ENCODE data around the gene PLCG1.

Gene PLCG1

DNA sequence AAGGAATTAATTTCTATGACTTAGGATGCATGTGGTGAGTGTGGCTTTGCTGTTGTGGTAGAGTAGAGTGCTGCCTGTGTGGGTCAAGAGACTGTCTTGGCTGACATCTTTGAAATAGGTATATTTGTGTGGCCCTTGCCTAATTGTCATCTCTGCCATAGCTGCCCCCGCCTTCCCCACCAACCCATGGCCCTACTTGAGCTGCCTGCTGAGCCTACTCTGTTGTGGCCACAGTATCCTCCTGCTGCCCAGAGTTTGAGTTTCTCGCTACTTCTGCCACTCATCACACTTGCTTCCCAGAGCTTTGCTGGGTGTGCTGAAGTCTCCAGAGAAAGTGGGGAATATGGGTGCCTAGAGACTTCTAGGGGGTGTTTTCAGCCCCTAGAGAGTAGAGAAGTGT lies 8.0 kb downstream of the PLCG1 start:
- no peak for DNase-seq

GRCh38 chr20:41145821-41146620 lies 8.7 kb downstream of the PLCG1 start:
- no peak for DNase-seq

DNA sequence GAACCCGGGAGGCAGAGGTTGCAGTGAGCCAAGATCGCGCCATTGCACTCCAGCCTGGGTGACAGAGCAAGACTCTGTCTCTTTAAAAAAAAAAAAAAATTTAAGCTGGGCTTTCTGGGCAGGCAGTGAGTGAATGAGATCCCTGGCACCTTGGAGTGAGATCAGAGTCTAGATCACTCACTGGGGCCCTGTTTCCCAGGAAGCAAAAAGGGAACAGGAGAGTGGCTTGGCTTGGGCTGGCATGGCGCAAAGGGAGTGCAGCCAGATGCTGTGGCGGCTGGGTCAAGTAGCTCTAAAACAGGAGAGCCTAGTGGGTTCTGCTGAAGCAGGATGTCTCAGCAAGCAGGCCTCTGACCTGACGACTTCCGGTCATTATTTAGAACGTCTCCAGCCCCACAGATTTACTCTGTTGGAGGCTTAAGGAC lies 10.4 kb downstream of the PLCG1 start:
- no peak for DNase-seq

- DNase-seq: no peak
Observed at GRCh38 chr20:41148942-41149341, 11.6 kb downstream of the PLCG1 start.

DNA sequence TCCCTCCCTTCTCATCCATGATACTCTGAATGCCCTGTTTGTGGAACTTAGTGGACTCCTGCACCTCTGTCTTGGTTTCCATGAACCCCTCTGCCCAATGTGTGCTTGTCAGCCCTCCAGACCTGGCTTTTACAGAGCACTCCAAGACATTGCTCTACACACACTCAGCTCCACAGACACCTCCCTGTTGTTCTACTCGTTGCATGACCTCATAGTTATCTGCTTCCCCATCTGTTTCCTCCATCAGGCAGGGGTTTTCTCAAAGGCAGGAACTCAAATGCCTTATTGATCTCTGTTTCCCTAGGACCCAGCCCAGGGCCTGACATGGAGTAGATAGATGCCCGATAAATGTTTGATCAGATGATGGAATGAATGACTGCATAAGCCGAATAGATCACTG lies 13.3 kb downstream of the PLCG1 start:
- DNase-seq: no peak

GRCh38 chr20:41151134-41151869 lies 14.0 kb downstream of the PLCG1 start:
- no peak for DNase-seq

GRCh38 chr20:41152108-41152757 lies 14.9 kb downstream of the PLCG1 start:
- no peak for DNase-seq

DNA sequence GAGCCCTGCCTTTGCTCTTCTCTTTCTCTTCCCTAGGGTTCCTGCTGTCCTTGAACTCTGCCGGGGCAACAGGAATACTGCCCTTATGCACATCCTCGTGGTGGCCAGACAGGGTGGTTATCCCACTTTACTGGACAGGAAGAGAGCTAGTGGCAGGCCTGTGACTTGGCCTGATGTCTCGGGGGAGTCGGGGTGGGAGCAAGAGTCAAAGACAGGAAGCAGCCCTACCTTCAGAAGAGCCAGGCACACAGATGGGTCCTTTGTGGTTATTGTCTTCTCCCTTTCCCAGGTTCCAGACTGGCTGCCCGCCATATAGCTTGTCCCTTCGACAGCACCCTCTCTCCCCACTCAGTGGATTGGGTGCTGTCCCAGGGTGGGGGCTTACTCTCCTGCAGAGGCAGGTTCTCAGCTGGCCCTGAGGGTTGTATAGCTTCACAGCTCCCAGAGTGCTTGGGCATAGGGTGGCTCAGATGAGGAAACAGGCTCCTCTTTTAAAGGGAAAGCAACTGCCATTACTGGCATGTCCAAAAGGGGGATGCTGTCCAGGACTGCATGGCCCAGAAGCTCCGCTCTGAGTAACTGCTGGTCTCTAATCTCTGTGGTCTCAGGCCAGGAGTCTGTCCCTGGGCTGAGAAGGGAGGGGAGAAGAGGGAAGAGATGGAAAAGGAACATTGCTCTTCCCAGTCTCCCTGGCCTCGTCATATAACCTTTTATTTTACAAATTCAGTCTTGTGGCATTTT lies 17.3 kb downstream of the PLCG1 start:
- DNase-seq: no peak

DNA sequence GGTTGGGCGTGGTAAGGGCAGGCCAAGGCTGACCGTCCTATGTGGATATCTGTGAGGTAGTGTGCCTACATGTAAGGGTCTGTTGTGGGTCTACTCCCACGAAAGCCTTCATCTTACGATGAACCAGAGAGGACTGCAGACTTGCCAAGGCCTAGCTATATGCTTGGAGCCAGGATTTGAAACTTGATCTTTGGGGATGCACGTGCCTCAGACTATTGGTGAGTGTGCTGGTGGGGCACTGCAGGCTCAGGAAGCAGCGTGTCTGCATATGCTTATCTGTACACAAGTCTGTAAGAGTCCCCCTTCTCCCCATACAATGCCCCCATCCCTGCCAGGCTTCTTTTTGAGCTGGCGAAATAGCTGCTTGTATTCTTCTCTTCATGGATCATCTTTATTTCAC lies 17.9 kb downstream of the PLCG1 start:
- no peak for DNase-seq

DNA sequence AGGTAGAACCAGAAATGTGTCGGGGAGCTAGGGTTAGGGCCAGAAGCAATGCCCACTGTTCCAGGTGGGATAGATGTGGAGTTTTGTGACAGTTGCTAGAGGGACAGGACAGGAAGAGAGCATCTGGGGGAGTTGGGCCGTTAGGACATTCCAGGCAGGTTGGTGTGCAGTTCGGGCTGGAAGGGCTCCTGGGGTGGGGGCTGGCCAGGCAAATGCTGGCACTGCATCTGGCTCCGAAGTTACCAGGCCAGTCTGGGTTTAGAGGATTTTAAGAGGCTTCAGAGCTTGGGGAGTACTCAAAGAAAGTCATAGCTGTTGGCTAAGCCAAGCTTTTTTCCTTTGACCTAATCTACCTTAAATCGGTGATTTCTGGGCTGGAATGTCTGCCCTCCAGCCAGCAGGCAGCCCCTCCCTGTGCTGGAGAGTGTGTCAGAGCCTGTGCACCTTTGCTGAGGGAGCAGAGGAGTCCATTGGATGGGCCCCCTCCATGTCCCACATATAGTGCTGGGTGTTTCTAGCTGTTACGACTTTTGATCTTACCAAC lies 20.8 kb downstream of the PLCG1 start:
- no peak for DNase-seq

DNA sequence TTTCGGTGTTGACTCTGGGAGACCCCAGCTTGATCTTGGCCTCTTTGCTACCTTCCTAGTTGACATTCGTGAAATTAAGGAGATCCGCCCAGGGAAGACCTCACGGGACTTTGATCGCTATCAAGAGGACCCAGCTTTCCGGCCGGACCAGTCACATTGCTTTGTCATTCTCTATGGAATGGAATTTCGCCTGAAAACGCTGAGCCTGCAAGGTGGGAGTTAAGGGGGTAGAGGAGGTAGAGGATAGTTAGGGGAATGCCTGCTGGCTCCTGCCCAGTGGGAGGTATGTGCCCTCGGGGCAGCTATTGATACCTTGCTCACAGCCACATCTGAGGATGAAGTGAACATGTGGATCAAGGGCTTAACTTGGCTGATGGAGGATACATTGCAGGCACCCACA lies 22.2 kb downstream of the PLCG1 start:
- no peak for DNase-seq

DNA sequence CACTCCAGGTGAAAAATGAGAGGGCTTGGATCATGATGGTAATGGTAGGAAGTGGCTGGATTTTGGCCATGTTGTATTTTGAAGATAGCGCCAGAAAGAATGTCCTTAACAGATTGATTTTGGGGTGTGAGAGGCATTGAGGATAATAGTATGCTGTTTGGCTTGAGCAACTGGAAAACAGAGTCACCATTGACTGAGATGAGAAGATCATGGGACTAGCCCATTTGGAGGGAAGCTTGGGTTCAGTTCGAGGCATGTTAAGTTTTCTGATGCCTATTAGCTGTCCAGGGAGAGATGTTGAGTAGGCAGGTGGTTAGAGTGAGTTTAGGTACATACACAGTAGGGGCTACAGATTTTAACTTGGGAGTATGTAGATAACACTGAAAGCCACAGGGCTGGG lies 23.3 kb downstream of the PLCG1 start:
- DNase-seq: no peak

DNA sequence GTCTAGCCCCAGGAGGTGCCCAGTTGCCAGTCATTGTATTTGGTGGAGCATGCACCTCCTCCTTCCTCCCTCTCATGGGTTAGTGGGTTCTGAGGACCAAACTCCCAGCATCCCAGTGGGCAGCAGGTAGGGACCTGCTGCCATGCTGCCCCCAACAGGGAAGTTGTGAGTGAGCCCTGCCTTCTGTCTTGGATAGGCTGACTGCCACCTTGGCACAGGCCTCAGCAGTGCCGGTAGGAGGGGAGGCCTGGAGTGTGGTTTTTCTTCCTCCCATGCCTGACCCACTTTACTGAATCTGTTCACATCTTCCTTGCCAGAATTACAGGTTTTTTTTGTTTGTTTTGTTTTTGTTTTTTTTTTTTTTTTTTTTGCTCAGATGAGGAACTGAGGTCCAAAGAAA lies 24.5 kb downstream of the PLCG1 start:
- no peak for DNase-seq

- no peak for DNase-seq
Observed at GRCh38 chr20:41162396-41162795, 25.1 kb downstream of the PLCG1 start.

DNA sequence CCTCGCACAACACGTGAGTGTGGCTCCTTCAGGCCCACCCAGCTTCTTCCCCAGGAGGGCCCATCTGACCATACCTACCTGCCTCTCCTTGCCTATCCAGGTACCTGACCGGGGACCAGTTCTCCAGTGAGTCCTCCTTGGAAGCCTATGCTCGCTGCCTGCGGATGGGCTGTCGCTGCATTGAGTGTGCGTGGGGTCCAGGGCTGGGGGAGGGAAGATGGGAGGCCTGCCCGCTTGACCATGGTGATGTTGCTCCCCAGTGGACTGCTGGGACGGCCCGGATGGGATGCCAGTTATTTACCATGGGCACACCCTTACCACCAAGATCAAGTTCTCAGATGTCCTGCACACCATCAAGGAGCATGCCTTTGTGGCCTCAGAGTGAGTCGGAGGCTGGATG lies 26.5 kb downstream of the PLCG1 start:
- DNase-seq: no peak

DNA sequence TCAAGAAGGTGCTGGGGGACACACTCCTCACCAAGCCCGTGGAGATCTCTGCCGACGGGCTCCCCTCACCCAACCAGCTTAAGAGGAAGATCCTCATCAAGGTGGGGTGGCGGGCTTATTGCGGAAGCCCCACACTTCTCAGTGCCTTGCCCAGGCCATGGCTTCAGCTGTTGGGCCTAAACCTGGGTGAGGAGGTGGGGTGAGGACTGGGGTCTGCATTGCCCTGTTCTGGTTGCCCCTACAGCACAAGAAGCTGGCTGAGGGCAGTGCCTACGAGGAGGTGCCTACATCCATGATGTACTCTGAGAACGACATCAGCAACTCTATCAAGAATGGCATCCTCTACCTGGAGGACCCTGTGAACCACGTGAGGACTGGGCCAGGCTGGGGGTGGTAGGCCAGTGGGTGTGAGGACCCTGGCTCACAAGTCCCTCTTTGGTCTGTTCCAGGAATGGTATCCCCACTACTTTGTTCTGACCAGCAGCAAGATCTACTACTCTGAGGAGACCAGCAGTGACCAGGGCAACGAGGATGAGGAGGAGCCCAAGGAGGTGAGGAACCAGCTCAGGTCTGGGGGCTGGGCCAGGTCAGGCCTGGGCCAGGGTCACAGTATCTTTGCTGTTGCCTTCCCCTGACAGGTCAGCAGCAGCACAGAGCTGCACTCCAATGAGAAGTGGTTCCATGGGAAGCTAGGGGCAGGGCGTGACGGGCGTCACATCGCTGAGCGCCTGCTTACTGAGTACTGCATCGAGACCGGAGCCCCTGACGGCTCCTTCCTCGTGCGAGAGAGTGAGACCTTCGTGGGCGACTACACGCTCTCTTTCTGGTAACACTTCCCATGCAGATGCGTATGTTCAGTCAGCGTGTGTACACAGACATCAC lies 27.9 kb downstream of the PLCG1 start:
- no peak for DNase-seq

GRCh38 chr20:41166201-41167117 lies 29.1 kb downstream of the PLCG1 start:
- DNase-seq: no peak

- no peak for DNase-seq
Observed at GRCh38 chr20:41167118-41167470, 29.8 kb downstream of the PLCG1 start.

DNA sequence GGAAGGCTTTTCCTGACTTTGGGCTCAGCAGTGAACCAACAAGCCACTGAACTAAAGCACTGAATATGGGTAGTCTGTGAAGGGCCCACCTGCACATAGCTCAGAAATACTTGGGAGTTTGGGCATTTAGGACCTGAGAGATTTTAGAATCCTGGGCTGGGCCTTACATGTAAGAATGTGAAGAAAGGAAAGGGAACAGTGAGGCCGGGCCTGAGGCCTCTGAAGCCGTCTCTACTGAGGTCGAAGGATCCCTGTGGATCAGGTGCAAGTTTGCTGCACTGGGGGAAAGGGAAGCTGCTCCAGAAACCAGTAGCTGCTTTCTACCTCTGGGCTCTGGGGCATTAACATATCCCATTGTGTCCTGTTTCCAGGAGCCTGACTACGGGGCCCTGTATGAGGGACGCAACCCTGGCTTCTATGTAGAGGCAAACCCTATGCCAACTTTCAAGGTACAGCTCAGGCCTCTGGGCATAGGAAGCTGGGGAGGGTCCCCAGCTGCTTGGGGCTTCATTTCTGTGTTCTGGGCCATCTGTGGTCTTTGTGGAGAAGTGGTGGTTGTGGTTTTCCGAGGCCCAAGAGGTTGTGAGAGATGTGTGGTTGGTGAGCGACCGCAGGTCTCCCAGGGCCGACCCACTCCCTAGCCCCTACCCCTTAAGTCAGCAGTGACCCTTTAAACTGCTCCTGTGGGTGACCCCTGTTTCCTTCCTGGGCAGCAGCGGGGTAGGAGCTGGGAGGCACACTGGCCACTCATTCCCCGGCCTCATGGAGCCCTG lies 30.3 kb downstream of the PLCG1 start:
- no peak for DNase-seq

Measured in NCI-H1694 (cell line).